GM12891 (cell line): ENCODE measurements around the gene ELL.

Source experiments
- DNase-seq: peaks from one replicate; pipeline ENCODE4 v3.0.0; 2011; ENCODE audit warnings: low spot score; ENCODE audit not compliant: insufficient read length
- FAIRE-seq: peaks from 2 replicates; lab custom pipeline; 2011; peaks lifted over from hg19 to GRCh38; lab: Jason Lieb, UNC
- PAX5 ChIP-seq: IDR thresholded peaks from 2 replicates; pipeline ENCODE4 v1.6.1; 2011; ENCODE audit warnings: low read length, moderate library complexity, mild to moderate bottlenecking; ENCODE audit not compliant: insufficient read depth, severe bottlenecking
- POLR2A ChIP-seq: IDR thresholded peaks from 2 replicates; pipeline ENCODE4 v1.6.1; 2011; ENCODE audit warnings: low read depth, low read length, control low read depth
- POLR2AphosphoS5 ChIP-seq: IDR thresholded peaks from 2 replicates; pipeline ENCODE4 v1.6.1; 2011; ENCODE audit warnings: low read depth, low read length, control low read depth
- POU2F2 ChIP-seq: IDR thresholded peaks from 2 replicates; pipeline ENCODE4 v1.6.1; 2011; ENCODE audit warnings: low read depth, mild to moderate bottlenecking, control low read depth, low read length, moderate library complexity
- SPI1 ChIP-seq: IDR thresholded peaks from 2 replicates; pipeline ENCODE4 v1.6.1; 2011; ENCODE audit warnings: low read depth, low read length, control low read depth
- TAF1 ChIP-seq: IDR thresholded peaks from 2 replicates; pipeline ENCODE4 v1.6.1; 2011; ENCODE audit warnings: low read depth, low read length, control low read depth

Gene ELL

DNA sequence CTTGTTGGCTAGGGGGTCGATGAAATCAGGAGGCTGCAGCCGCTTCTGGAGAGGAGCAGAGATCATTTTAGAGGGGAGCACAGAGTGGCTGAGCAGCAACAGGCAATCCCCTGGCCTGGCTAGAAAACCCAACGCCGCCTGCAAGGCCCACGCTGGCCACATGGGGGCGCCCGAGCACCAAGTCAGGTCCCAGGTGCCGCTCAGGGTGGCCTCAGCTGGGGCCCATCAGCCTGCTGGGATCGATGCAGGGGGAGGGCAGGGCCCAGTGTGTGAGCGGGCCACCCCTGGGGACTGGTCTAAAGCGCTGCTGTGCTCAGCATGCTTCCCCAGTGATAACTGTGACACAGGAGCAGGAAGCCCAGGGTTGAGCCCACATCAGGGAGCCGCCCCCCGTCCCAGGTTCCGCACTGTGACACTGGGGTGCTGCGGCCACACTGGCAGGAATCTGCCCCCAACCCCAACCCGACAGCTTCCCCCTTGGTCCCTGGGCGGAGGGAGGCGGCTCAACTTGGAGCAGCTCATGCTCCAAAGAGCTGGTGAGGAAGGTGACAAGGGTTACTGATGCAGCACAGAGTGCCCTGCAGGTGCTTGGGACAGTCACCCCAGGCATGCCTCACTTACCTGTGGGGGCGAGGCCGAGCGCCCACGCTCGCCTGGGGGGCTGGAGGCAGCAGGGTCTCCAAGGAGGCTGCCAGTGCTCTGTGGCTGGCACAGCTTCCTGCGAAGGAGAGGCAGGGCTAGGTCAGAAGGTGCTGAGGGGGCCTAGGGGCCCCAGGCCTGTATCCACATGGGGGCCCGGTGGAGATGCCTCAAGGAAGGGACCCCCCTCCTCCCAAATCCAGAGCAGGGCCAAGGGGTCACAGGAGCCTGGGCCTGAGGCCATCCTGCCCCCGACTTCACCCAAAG lies 70.7 kb downstream of the ELL start:
- no peak for TF ChIP-seq POLR2AphosphoS5
- FAIRE-seq (peak; percentile 81), DNase-seq (peak; percentile 95)

DNA sequence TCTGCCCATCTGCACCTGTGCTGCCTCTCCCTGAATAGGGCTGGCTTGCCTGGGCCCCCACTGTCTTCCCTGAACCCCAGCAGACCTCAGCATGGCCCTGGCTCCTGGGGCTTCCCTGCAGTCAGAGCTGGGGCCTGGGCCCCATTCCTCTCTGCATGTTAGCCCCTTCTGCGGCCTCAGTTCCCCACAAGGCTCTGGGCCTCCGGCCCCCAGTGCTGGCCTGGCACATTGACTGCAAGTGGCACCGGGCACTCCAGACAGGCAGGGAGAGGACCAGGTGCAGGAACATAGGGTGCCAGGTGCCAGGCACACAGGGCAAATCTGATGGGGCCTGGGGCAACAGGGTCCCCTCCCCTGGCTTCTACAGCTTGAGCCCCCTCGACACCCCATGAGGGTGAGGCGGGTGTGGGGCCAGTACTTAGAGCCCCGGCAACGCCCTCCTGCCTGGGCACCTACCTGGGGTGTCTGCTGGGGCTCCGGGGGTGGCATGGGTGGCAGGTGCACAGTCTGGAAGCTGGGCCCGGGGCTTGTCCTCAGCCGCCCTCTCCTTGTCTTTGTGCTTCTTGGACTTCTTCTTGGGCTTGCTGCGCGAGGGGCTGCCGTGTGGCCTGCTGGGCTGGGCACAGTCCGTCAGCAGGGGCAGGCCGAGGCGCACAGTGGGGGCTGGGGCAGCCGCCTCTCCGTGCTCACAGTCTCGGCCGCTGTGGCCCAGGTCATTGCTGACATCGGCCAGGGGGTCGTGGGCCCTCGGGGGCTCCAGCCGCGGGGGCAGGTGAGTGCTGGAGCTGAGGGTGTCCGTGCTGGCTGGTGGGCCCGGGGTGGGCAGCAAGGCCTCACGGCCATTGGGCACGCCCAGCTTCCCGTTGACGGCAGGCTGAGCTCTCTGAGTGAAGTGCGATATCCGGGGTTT lies 71.6 kb downstream of the ELL start:
- TF ChIP-seq POLR2A (no peak), TAF1 (no peak), POU2F2 (no peak), POLR2AphosphoS5 (no peak), SPI1 (no peak), PAX5 (no peak)
- DNase-seq (no peak), FAIRE-seq (no peak)

DNA sequence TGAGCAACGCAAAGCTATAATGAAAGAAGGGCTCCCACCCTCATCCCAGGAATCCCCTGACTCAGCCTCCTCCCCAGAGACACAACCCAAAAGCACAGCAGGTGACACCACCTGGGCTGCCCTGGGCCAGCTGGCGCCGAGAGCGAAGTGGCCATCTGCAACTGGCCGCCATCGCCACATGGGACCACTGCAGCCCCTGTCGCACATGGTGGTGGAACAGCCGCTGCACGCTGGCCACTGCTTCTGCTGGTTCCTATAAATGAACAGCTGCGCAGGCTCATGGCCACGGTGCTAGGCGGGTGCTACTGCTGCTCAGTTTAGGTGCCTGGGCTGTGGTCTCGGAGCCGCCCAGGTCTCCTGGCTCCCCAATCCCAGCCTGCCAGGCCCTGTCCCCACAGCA lies 72.3 kb downstream of the ELL start:
- FAIRE-seq = no peak
- no peak for DNase-seq
- TF ChIP-seq SPI1 (no peak), PAX5 (no peak), POU2F2 (no peak), TAF1 (no peak), POLR2A (no peak), POLR2AphosphoS5 (no peak)

DNA sequence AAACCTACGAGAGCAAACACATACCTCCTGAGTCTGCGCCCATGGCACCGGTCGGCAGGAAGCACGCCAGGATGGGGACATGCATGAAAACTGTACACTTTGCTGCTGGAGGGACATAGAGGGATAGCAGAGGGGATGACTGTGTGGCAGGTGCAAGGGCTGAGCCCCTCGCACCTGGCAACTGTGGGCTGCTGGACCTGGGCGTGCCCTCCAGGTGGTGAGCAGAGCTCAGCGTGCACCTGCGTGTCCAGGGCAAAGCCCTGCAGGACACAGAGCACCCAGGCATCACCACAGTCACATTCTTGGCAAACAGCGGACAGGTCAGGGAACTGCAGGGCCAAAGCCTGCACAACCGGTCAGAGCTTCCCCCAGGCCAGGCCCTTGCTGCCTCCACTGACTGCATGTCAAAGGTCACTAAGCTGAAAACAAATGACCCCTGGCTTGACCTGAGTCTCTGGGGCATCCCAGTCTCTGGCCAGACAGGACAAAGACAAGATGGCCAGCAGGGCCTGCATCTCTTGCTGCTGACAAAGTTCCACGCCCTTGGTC lies 75.0 kb downstream of the ELL start:
- TF ChIP-seq PAX5 = no peak
- no peak for TF ChIP-seq TAF1
- TF ChIP-seq POU2F2 = no peak
- no peak for TF ChIP-seq POLR2A
- no peak for TF ChIP-seq SPI1
- no peak for TF ChIP-seq POLR2AphosphoS5
- FAIRE-seq (no peak), DNase-seq (no peak)

DNA sequence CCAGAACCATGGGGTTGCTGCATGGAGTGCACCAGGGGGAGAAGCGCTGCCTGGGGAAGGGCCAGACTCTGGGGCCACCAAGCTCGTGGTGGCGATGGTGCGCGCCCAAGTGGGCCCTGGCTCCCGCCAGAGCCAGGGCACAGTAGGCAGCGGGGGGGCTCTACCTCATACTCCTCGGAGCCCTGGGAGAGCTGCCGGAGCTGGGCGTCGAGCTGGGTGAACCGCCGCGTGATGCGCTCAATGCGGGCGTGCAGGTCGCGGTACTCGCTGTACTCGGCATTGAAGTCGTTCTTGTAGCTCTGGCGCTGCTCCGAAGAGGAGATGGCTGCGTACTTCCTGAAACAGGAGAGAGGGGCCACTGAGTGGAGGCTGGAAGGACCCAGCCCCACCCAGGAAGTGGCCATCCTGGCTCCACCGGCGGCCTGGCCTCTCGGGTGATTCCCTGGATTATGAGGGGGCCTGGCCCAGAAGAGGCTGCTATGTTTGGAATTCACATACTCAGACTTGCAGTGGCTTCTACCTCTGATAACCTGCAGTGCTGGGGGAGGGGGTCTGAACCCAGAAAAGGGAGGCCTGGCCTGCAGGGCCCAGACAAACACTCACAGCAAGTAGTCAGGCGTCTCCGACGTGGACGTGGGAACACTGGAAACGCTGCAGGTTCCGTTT lies 75.6 kb downstream of the ELL start:
- TF ChIP-seq SPI1 (no peak), POU2F2 (no peak), POLR2AphosphoS5 (no peak), POLR2A (no peak), TAF1 (no peak), PAX5 (no peak)
- FAIRE-seq (no peak), DNase-seq (no peak)

DNA sequence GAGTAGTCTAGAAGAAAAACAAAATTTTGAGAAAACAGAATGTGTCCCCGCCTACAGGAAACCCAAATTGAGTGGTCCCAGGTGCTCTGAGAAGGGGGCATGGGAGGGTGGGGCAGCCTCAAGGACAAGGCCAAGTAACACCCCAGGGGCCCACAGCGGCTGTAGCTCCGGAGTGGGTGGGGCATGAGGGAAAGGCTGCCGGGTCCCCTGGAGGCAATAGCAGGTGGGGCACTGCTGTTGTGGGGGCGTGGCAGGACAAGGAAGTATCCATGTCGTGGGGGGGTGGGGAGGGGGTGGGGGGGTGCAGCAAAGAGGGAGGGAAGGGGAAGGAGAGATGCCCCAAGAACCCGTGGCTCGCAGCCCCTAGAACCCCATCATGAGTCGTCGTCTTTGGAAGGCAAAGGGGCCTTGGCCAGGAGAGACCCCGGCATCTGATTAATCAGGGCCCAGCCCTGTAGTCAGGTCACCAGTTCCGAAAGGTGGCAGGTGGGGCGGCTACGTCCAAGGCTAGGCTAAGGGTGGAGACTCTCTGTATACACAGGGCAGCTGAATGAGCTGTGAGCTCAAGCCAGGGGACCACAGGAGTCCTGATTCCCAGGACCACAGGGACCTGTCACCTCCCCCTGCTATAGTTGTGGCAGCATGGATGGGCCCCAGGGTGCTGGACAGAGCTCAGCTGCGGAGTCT lies 76.5 kb downstream of the ELL start:
- TF ChIP-seq TAF1 (no peak), POU2F2 (no peak), POLR2AphosphoS5 (no peak), POLR2A (no peak), SPI1 (no peak), PAX5 (no peak)
- DNase-seq = no peak
- no peak for FAIRE-seq

DNA sequence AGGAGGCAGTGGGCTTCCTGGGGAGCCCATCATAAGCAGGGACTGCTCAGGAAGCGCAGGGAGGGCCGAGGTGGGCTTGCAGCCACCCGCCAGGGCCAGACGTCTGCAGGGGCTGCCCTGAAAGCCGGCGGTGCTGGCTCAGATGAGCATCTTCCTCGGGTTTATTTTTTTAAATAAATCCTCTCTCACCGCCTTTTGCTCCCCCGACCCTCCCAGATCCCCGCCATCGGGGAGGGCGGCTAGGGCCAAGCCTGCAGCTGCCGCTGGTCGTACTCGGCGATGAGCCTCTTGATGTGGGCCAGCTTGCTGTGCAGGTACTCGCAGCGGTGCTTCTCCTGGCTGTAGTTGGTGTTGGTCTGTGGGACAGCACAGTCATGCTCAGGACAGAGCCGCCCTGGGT lies 77.4 kb downstream of the ELL start:
- FAIRE-seq (no peak), DNase-seq (no peak)
- no peak for TF ChIP-seq POLR2AphosphoS5

DNA sequence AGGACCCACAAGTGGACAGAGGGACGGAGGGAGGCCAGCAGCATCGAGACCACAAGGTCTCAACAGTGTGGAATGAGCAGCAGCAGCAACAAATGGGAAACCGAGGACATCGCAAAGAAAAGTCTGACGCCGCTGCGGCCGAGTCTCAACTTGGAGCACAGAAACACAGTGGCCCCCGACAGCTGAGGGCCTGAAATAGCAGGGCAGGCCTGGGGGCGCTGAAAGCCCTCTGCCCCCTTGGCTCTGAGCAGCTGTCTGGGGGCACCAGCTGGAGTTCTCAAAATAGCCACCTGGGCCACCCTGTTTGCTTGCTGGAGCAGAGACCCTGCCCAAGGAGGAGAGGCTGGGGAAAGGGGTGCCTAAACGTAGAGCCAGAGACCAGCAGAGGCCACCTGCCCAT lies 78.0 kb downstream of the ELL start:
- DNase-seq = no peak
- TF ChIP-seq SPI1 (no peak), TAF1 (no peak), POLR2AphosphoS5 (no peak), POLR2A (no peak), POU2F2 (no peak), PAX5 (no peak)
- FAIRE-seq = no peak
